NCI-H748 (cell line): ENCODE results near the gene SLC49A4.

Source experiments
- DNase-seq: peaks from one replicate; lab custom pipeline; 2025; ENCODE audit not compliant: unreplicated experiment; lab: John Stamatoyannopoulos, UW

The SLC49A4 gene

GRCh38 chr3:122902326-122902725 lies 107.5 kb downstream of the SLC49A4 start:
- DNase-seq = no peak

- DNase-seq = no peak
These were observed 108.3 kb downstream of the SLC49A4 start for GRCh38 chr3:122903171-122903570.

GRCh38 chr3:122907471-122907870 lies 112.6 kb downstream of the SLC49A4 start:
- no peak for DNase-seq

GRCh38 chr3:122908251-122908650 lies 113.4 kb downstream of the SLC49A4 start:
- no peak for DNase-seq

- no peak for DNase-seq
These were observed 117.0 kb downstream of the SLC49A4 start for GRCh38 chr3:122911901-122912300.

- DNase-seq = no peak
These were observed 118.1 kb downstream of the SLC49A4 start for GRCh38 chr3:122912772-122913538.

GRCh38 chr3:122913539-122914100 lies 118.8 kb downstream of the SLC49A4 start:
- no peak for DNase-seq

- DNase-seq = no peak
These were observed 120.6 kb downstream of the SLC49A4 start for GRCh38 chr3:122915300-122916055.

GRCh38 chr3:122916084-122916483 lies 121.2 kb downstream of the SLC49A4 start:
- DNase-seq = no peak

- DNase-seq = no peak
These were observed 121.7 kb downstream of the SLC49A4 start for GRCh38 chr3:122916580-122916979.

GRCh38 chr3:122917412-122917811 lies 122.5 kb downstream of the SLC49A4 start:
- DNase-seq = no peak

GRCh38 chr3:122918576-122919290 lies 123.9 kb downstream of the SLC49A4 start:
- no peak for DNase-seq

GRCh38 chr3:122919291-122919610 lies 124.4 kb downstream of the SLC49A4 start:
- DNase-seq = no peak

GRCh38 chr3:122920986-122921385 lies 126.1 kb downstream of the SLC49A4 start:
- no peak for DNase-seq

- DNase-seq = peak; percentile 52
These were observed 127.2 kb downstream of the SLC49A4 start for GRCh38 chr3:122921791-122922651.

GRCh38 chr3:122923611-122924010 lies 128.7 kb downstream of the SLC49A4 start:
- DNase-seq = no peak

- DNase-seq = no peak
These were observed 129.2 kb downstream of the SLC49A4 start for GRCh38 chr3:122924056-122924455.

GRCh38 chr3:122925756-122926155 lies 130.9 kb downstream of the SLC49A4 start:
- no peak for DNase-seq

GRCh38 chr3:122926322-122926721 lies 131.5 kb downstream of the SLC49A4 start:
- DNase-seq = no peak

GRCh38 chr3:122926811-122927210 lies 131.9 kb downstream of the SLC49A4 start:
- no peak for DNase-seq

GRCh38 chr3:122927726-122928125 lies 132.9 kb downstream of the SLC49A4 start:
- no peak for DNase-seq
